C4-2B (cell line): Measurements from ENCODE around the gene GMNN.
"Not testable (repeated sequence)": the region's sequence is repeated elsewhere in the genome, so short reads cannot be mapped to it uniquely, and the experiment has no call there.

Source experiments
- H3K27ac ChIP-seq: fragments of 450-650 bp; 2 replicates; pipeline ENCODE4 v1.5.1; 2017
- CTCF ChIP-seq: fragments of 450-650 bp; conservative IDR thresholded peaks from 2 replicates; pipeline ENCODE4 v1.5.1; 2017; ENCODE audit warnings: mild to moderate bottlenecking
- ZFX ChIP-seq: fragments of 450-650 bp; IDR thresholded peaks from 2 replicates; pipeline ENCODE4 v1.6.1; 2017

GMNN gene

GRCh38 chr6:24774696-24775519 lies at the start of gene GMNN:
Gene GMNN, plus strand, starts transcription at chr6:24774937. Its CDS starts 2,310 bp downstream, at chr6:24777247.
- TF ChIP-seq CTCF = no peak
- peak; percentile 73 for TF ChIP-seq ZFX
- peak within 1 kb of the TSS; percentile 90 for H3K27ac ChIP-seq

- H3K27ac ChIP-seq = not testable (repeated sequence)
Observed at GRCh38 chr6:24730653-24731052, 44.1 kb upstream of the GMNN start.

- H3K27ac ChIP-seq = not testable (repeated sequence)
Observed at GRCh38 chr6:24731456-24732134, 43.1 kb upstream of the GMNN start.

GRCh38 chr6:24734166-24734565 lies 40.6 kb upstream of the GMNN start:
- H3K27ac ChIP-seq = peak overlapping the region; percentile 54
- TF ChIP-seq CTCF (no peak), ZFX (no peak)

- H3K27ac ChIP-seq = peak overlapping the region; percentile 54
Observed at GRCh38 chr6:24734710-24735109, 40.0 kb upstream of the GMNN start.

- TF ChIP-seq ZFX (no peak), CTCF (no peak)
Observed at GRCh38 chr6:24738741-24739140, 36.0 kb upstream of the GMNN start.

GRCh38 chr6:24740861-24741260 lies 33.9 kb upstream of the GMNN start:
- no peak for TF ChIP-seq CTCF
- TF ChIP-seq ZFX = no peak
- no peak overlapping the region for H3K27ac ChIP-seq

More at GRCh38 chr6:24738741-24739140, 36.0 kb upstream of the GMNN start:
- H3K27ac ChIP-seq = peak overlapping the region; percentile 44

GRCh38 chr6:24742216-24742738 lies 32.5 kb upstream of the GMNN start:
- TF ChIP-seq ZFX = no peak
- TF ChIP-seq CTCF = no peak
- H3K27ac ChIP-seq = no peak overlapping the region
